GM19023 (cell line): Measurements from ENCODE around the gene YAF2.
A peak's percentile ranks its signal among the peaks of the same experiment; 100 is the strongest.

Source experiments
- ATAC-seq: cut with Tn5 transposase; IDR thresholded peaks from one replicate; pipeline ENCODE4 v1.9.1; 2021; ENCODE audit warnings: mild to moderate bottlenecking, moderate library complexity; ENCODE audit not compliant: unreplicated experiment

YAF2 gene

GRCh38 chr12:42156232-42156631 is 81.8 kb downstream of the YAF2 start:
- ATAC-seq: no peak

GRCh38 chr12:42145552-42146215 is 92.4 kb downstream of the YAF2 start:
- ATAC-seq: no peak

GRCh38 chr12:42145197-42145549 is 92.9 kb downstream of the YAF2 start:
- peak; percentile 1 for ATAC-seq

- peak; percentile 96 for ATAC-seq
Observed at GRCh38 chr12:42144408-42145196, 93.4 kb downstream of the YAF2 start, which contains the start of gene GXYLT1. TSS of gene GXYLT1 (minus strand) at chr12:42144874. CDS start at chr12:42144646, 228 bp downstream.

GRCh38 chr12:42144158-42144407 is 94.0 kb downstream of the YAF2 start:
- no peak for ATAC-seq

GRCh38 chr12:42143452-42144157 is 94.4 kb downstream of the YAF2 start:
- no peak for ATAC-seq

GRCh38 chr12:42141981-42142606 is 96.0 kb downstream of the YAF2 start:
- no peak for ATAC-seq

GRCh38 chr12:42140901-42141300 is 97.1 kb downstream of the YAF2 start:
- ATAC-seq: no peak

GRCh38 chr12:42135259-42135814 is 102.7 kb downstream of the YAF2 start:
- ATAC-seq: no peak

GRCh38 chr12:42130672-42131402 is 107.2 kb downstream of the YAF2 start:
- ATAC-seq: no peak

- no peak for ATAC-seq
Observed at GRCh38 chr12:42129595-42130204, 108.3 kb downstream of the YAF2 start.

- no peak for ATAC-seq
Observed at GRCh38 chr12:42128888-42129287, 109.2 kb downstream of the YAF2 start.

- no peak for ATAC-seq
Observed at GRCh38 chr12:42128327-42128726, 109.7 kb downstream of the YAF2 start.

GRCh38 chr12:42126963-42127362 is 111.1 kb downstream of the YAF2 start:
- ATAC-seq: no peak

GRCh38 chr12:42125388-42125767 is 112.7 kb downstream of the YAF2 start:
- ATAC-seq: no peak

- no peak for ATAC-seq
Observed at GRCh38 chr12:42124764-42125387, 113.2 kb downstream of the YAF2 start.

GRCh38 chr12:42119085-42119633 is 118.9 kb downstream of the YAF2 start:
- ATAC-seq: no peak

GRCh38 chr12:42118136-42118879 is 119.7 kb downstream of the YAF2 start:
- no peak for ATAC-seq

GRCh38 chr12:42109031-42109430 is 129.0 kb downstream of the YAF2 start:
- ATAC-seq: no peak
